HG02798 (cell line): ENCODE measurements around the gene RIN3.

ENCODE experiments used
- ATAC-seq: cut with Tn5 transposase; IDR thresholded peaks from one replicate; pipeline ENCODE4 v1.9.1; 2021; ENCODE audit warnings: mild to moderate bottlenecking; ENCODE audit not compliant: unreplicated experiment, poor library complexity

The RIN3 gene

DNA sequence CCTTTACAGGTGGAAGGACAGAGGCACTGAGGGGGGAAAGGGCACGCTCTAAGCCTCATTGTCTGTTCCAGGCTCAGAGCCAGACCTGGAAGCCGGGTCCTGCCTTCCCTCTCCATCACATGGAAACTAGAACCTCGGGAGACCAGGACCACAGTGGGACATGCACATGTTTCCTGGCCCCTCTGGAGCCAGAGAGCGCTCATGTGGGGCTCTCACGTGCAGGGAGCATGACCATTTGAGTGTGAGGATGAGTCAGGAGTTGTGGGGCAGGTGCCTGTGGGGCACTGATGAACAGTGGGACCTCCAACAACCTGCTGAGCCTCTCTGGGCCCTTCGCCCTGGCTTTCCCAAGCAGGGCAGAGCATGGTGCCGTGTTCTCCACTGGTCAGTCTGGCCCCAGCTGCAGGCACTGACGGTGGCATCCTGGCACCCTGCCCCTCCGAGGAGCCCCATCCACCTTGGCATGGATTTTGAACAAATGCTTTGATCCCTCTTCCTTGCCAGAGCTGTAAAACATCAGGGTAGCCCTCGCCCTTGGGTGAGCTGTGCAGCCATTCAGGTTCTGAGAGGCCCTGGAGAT lies 100.2 kb downstream of the RIN3 start:
- ATAC-seq, result no peak

DNA sequence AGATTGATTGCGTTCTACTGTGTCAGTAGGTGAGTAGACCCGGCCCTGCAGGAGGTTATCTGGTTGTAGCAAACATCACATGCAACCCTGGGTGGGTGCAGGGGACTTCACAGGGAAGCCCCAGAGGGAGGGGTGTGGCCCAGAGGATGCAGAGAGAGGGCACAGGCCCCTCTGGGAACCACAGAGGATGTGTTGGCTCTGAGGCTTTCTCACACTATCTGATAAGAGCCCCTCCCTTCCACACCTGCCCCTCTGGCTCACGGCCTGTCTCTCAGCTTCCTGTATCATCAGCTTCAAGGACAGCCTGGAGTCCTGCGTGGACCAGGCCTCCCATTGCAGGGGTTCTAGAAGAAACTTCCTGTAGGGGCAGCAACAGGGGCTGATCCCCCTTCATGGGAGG lies 101.9 kb downstream of the RIN3 start:
- peak; percentile 74 for ATAC-seq

DNA sequence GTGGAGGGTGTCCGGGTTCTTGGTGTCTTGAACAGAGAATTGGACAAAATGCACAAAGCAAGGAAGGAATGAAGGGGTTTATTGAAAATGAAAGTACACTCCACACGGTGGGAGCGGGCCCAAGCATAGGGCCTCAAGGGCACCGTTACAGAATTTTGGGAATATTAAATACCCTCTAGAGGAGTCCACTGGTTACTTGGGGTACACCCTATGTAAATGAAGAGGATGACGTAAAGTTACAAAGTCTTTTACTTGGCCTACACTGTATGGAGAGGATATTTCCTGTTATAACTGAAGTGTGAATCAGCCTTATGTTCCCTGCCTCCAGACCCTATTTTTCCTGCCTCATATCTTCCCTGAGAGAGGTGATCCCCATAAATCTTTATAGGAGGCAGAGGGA lies 102.6 kb downstream of the RIN3 start:
- ATAC-seq, result no peak

DNA sequence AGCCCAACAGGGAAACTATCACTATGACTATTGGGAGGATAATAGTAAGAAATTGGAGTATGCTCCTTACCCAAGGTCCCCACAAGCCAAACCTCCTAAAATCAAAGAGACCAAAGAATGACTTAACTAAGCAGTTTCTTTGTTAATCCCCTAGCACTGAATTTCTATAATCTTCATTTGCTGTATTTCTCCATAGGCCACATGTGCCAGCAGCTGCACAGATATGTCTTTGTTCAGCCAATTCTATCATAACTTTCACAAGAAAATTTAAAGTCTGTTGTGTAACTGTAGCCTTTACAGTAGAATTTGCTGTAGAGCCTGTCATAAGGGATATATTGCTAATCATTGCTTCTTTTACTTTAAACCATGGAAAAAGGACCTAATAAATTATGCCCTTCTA lies 104.0 kb downstream of the RIN3 start:
- ATAC-seq, result no peak

DNA sequence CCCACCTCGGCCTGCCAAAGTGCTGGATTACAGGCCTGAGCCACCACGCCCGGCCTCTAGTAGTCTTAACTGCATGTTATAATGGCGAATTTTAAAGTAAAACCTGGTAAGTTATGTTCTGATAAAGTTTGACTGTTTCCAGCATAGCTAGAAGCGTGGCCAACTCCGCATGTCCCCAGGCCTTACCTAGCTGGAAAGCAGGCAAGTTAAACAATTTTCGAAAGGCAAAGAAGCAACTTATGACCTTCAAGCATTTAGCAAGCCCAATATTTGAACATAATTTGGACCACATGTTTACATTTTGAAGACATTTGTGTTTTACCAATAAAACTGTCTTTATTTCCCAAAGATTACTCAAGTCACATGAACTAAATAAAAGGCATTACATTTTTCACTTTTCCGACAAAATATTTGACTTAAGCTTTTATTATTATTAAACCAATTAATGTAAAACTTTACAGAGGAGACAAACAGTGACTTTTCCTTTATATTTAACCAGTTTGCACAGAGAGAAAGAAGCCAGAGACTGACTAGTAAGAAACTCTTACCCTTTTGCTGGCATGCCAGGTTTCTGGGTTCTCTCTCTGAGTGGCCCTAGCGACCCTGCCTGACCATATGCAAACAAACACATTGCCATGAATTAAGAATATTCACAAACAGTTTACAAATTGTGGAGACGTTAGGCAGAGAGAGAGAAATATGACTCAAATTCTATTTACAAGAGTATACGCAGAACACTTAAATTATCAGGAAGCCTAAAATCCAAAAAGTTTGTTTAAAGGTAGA lies 106.3 kb downstream of the RIN3 start:
- ATAC-seq, result no peak

DNA sequence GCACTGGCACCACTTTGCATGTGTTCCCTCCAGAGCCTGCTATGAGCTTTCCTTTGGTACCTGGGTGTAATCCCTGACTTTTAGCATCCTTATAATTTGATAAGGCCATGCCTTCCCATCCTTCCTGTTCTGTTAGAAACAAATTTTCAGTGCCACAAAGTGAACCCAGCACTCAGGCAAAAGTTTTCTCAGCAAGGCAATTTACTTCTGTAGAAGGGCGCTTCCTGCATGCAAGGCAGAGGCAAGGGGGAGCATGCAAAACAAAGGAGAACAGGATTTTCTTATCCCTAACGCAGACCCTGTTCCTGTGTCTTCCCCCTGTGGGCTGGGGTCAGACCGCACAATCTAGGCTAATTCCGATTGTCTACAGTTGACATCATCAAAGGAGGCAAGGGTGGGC lies 108.7 kb downstream of the RIN3 start:
- no peak for ATAC-seq

DNA sequence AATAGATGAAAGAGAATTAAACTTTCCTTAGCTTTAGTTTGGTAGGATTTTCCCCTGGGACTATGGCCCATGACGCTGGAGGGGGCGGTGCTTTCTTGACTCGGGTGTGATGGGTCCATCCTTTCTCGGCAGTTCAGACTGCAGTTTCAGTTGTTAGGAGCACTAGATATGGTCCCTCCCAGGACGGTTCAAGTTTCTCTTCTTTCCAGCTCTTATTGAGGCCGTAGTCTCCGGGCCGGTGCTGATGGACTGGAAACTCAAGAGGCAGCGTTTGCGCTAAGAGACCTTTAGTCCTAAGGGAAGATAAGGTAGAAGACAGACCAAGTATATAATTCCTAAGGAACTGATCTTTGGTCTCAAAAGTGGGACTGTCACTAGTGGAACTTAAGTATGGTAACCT lies 111.2 kb downstream of the RIN3 start:
- ATAC-seq, result no peak

DNA sequence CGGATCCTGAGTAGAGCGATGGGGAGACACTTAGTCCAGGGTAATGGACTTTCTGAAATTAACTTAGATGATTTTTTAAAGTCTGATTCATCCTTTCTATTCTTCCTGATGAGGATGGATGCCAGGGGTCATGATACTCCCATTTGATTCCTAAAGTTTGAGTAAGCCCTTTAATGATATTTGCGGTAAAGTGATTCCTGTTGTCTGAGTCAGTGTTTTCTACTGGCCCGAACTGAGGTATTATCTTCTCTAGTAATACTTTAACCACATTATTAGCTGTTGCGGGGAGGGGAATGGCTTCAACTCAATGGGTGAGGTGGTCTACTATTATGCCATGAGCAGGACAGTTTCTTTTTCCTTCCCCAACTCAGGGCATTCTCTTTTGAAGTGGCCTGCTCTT lies 111.6 kb downstream of the RIN3 start:
- ATAC-seq, result no peak

DNA sequence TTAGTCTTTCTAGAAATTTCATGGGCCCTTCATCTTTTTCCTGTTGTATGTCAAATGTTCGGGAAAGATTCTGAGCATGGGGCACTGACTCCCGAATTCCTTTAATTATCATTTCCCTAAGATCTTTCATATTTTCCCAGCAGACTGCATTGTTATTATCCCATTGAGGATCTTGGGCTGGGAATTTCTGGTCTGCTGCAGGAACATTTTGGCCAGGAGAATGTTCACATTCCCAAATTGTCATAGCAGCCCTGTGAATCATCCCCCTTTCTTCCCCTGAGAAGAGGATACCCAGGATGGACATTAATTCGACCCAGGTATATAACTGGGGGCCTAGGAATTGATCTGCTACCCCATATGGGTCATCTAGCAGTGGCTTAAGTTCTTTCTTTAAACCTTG lies 112.5 kb downstream of the RIN3 start:
- no peak for ATAC-seq

DNA sequence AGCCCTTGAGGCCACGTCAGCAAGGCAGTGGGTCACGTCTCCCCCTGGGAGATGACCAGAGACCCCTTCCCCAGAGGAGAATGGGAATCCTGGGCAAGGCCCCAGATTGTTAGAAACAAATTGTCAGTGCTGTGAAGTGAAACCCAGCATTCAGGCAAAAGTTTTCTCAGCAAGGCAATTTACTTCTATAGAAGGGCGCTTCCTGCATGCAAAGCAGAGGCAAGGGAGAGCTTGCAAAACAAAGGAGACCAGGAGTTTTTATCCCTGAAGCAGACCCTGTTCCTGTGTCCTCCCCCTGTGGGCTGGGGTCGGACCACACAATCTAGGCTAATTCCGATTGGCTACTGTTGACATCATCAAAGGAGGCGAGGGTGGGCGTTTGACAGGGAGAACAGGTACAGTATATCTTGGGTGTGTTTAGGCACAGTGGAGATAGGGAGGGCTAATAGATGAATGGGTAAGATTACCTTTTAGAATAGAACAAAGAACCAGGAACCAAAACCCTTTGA lies 114.2 kb downstream of the RIN3 start:
- no peak for ATAC-seq

DNA sequence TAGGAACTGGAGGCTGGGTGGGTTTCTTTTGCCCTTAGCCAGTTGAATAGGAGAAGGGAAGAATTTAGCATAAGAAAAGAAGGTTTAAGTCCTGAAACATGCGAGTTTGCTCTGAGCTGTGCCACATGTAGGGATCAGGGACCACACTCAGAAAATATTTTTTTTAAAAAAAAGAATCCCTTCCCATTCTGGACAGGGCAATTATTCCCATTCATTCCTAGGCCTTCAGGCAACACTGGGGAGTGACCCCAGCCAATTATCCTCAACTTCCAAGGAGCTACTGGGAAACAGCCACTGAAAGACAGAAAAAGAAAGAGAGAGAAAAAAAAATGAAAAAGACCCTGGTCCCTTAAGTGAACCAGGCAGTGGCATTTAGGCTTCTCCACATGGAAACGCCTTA lies 115.1 kb downstream of the RIN3 start:
- no peak for ATAC-seq

DNA sequence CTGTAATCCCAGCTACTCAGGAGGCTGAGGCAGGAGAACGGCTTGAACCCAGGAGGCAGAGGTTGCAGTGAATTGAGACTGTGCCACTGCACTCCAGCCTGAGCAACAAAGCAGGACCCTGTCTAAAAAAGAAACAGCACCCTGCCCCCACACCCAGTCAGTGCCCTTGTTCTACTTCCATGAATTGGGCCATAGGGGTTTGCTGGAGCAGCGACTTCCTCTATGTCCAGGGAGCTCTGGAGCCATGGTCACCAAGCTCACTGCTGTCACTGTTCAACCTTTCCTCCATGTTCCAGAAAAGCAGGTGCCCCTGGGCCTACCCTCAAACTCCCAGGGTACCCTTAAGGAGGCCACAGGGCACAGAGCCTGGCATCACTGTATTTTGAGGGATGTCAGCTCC lies 116.8 kb downstream of the RIN3 start:
- ATAC-seq, result no peak

DNA sequence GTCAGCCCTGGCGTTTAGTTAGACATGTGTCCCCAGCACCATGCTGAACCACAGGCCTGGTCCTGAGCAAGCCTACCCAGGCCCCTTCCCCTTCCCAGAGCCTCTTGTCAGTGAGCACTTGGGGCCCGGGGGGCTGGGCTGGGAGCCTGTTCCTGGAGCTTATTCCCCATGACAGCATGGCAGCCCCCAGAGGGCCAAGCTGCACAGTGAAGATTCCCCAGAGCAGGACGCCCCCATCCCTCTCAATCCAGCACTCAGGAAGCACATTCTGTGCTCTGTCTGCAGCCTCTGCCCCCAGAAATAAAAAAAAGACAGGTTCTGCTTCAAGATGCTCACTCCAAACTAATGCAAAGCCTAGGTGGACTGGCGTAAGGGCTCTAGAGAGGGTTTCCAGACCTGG lies 117.5 kb downstream of the RIN3 start:
- no peak for ATAC-seq

DNA sequence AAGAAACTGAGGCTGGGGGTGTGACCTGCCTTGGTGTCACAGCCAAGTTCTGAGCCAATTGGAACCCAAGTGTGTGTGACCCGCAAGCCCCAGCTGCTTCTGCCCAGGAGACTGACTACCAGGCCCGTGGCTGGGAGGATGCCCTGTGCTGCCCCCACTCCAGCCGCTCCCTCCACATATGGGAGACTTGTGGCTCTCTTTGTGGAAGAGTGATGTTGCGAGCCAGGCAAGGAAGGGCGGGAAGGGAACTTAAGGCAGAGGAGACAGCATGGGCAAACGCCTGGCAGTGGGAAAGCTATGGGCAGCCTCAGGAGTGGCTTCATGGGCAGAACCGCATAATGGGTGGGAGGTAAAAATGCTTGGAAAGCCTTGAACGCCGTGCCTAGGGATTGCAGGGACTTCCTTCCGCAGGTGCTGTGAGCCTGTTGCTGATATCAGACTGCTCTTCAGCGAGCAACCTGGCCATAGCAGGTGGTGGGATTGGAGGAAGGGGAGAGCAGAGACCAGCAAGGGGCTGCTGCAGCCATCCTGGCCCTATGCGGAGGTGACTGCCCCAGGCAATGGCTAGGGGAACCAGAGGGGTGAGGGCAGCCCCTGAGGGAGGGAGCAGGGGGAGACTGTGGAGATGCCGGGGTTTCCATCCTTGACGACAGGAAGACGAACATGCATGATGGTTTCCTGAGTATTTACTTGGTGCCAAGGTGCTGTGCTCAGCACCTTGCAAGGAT lies 119.1 kb downstream of the RIN3 start:
- ATAC-seq, result no peak

DNA sequence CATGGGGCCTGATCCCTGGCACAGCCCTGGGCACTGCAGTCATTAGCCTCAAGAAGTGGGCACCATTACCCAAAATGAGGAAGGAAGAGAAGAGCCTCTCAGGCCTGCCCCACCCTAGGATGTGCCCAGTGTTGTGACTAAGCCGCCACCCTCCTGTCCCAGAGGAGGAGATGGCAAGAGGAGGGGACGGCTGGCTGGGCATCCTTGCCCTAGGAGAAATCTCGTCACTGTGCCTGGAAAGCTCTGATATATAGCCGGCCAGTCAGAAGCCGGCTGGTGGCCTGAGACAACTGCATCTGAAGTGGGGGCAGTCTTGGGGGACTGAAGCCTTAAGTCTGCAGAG lies 119.7 kb downstream of the RIN3 start:
- no peak for ATAC-seq

DNA sequence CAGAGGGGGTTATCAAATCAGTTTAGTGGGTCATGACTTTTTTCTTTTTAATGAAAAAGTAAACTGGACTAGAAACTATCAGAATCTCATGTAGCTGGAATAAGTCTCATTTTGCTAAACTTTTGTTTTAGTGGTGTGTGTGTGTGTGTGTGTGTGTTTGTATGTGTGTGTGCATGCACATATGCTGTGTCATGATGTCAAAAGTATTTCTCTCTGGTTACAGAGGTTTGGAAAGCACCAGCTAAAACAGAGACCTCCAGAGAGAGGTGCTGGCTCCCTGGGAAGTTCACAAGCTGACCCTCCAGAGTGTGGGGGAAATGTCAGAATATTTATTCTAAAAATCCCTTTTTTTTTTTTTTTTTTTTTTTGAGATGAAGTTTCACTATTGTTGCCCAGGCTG lies 120.1 kb downstream of the RIN3 start:
- no peak for ATAC-seq

DNA sequence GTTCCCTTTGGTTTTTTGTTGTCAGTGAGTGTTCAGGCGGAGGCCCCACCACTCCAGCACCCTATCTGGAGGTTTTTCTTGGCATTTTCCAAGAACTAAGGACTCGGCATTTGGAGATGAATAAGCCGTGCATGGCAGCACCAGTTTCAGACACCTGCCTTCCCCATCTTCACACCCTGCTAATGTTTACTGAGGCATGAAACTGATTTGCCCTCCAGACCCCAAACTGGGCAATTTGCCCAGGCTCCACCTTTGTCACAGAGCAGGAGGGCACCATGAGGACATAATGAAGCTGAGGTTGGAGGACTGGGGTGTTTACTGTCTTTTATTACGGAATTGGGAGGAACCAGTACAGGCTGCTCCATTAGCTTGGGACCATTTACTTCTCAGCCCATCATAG lies 121.5 kb downstream of the RIN3 start:
- ATAC-seq, result no peak

DNA sequence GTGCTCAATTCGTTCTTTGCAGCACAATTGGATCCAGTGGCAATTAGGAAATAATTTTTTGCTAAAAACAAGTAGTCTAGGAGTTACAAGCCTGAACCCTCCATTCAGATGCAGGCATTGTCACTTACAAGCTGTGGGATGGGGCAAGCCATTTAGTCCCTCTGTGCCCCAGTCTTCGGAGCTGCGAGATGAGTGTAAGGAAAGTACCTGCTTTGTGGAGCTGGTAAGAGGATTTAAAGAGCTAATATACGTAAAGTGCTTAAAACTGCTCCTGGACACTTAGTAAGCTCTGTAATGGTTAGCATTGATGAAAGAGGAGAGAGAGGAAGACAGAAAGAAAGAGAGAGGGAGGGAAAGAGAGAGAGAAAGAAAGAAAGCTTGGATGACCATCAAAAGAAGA lies 122.3 kb downstream of the RIN3 start:
- ATAC-seq, result no peak

DNA sequence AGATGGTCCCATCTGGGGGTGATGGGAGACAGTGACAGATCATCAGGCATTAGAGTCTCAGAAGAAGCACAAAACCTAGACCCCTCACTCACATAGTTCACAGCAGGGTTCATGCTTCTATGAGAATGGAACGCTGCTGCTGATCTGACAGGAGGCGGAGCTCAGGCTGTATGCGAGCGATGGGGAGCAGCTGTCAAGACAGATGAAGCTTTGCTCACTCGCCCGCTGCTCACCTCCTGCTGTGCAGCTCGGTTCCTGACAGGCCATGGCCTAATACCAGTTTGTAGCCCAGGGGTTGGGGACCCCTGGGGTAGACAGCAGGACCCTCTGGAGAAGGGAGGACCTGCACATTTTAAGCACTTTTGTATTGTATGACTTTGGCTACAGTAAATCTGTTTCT lies 123.6 kb downstream of the RIN3 start:
- ATAC-seq, result no peak

DNA sequence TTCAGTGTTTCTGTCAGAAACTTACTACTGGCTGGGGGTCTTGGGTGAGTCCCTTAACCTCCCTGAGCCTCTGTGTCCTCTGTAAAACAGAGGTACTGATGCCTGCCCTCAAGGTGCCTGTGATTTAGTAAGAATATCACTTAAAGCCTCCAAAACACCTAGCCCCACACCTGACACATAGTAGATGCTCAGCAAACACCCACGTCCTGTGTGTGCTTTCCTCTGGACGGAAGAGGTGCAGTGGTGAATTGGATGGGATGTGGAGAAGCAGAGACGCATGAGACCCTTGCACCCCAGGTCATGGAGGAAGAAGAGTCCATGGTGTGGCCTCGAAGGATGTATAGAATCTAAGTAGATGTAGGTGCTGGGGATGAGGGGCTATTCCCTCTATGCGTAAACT lies 124.3 kb downstream of the RIN3 start:
- ATAC-seq, result no peak

DNA sequence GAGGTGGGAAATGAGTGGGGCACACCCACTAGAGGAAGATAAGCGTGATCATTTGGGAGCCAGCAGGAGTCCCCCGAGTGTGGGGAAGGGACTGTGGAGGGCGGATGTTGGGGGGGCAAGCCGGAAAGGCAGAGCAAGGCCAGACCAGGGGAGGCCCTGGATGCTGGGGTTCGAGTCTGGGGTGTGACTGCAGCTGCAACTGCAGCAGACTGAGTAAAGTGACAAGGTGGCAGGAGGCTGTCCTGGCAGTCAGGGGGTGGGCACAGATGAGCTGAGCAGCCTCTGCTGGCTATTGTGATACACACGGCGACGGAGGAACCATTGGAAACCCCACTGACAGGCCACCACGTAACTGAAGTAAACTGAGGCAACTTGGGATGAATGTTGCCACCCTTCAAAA lies 124.7 kb downstream of the RIN3 start:
- no peak for ATAC-seq

DNA sequence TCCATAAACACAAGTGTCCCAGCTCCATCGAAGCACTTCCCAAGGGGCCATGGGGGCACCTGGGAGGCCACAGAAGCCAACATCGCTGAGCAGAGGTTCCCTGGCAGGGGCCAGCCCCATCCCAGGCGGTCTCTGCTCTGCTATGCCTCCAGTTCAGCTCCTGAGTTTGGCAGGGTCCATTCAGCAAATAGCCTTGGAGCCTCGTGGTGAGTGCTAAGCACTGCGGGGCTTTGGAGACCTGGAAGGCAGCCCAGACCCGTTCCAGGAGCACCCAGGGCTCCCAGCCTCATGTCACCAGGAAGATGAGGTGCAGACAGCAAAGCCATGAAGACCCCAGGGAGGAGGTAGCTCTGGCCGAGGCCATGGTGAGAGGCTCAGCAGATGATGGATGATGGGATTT lies 125.3 kb downstream of the RIN3 start:
- no peak for ATAC-seq
